C1 segment of cervical spinal cord (tissue), 14 donors: ENCODE results near the gene KRTAP22-1.

Experiments
- DNase-seq, 14 donors: peaks; one replicate each; lab custom pipeline; 2025; lab: John Stamatoyannopoulos, UW

KRTAP22-1 gene

DNA sequence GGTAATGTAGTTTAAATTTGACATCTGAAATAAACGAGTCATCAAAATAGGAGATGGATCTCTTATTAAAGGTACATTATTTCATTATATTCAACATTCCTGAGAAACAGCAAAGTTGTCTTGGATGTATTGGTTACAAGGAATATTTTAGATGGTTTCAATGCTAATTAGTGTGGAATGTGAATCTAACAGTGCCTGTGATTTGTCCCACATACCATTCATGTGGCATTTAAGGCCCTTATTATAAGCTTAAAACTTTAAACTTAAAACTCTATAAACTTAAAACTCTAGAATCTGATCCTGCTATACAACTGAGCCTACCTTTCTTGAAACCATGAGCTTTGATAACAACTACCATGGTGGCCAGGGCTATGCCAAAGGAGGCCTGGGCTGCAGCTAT, at the start of gene KRTAP22-1:
Gene KRTAP22-1 (plus strand): TSS at position 301 of the 400 bp plus-strand sequence.
- DNase-seq: no peak

DNA sequence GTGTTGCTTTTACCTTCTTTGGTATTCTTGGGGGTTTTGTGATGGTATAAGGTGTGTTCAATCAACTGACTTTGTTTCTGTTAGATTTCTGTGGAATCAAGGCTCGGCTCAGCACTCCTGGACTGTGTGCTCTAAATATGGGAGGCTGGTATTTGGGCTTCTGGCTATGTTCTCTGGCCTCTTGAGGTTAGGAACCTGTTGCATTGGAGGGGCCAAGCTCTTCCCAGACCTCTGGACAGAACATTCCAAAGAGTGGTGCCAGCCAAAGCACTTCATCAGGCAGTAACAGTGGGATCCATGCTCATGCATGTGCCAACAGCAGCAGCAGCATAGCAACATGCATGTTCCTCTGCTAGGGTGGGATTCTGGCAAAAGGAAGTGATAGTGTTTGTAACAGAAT, 48.1 kb upstream of the KRTAP22-1 start:
- DNase-seq: no peak

DNA sequence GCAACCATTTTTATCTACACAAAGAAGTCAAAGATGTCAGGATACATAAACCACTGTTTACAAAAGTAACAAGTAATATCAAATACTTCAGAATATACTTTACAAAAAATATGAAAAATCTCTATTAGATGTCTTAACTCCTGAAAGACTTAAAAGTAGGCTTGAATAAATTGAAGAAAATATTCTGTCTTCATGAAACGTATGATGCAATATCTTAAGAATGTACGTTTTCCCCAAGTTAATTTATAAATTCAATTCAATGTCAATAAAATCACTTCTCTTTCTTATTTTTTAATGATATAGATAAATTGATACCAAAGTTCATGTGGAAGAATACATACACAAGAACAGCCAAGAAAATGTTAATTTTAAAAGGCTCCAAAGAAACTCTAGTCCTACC, 45.8 kb upstream of the KRTAP22-1 start:
- DNase-seq: no peak

DNA sequence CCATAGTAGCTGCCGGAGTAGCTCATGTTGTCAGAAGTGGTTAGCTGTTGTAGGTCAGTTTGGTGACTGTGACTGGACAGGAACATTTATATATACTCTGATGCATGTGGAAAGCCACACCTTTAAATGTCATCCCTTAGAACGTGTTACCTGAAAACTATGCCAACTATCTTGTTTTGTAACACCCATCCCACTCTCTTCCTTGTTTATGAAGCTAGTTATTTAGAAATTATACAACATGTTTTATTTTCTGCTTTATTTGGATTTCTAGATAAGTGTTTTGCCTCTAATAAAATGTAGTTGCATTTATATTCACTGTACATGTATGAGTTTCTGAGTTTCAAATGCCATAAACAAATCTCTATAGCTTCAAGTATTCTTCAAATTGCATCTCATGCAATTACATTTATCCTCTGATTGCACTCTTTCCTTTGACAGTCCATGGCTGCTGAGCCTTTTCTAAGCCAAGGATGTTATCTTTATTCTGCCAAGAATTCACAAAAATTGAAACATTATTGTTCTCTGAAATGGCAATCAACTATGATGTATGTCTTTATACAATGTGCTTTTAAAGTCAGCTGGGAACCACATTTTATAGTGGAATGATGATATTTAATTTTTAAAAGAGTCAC, 39.5 kb upstream of the KRTAP22-1 start, which contains the start of gene KRTAP19-7:
Gene KRTAP19-7 (minus strand): TSS at position 51 of the 632 bp plus-strand sequence. CDS start 25 bp downstream, at position 26.
- no peak for DNase-seq

DNA sequence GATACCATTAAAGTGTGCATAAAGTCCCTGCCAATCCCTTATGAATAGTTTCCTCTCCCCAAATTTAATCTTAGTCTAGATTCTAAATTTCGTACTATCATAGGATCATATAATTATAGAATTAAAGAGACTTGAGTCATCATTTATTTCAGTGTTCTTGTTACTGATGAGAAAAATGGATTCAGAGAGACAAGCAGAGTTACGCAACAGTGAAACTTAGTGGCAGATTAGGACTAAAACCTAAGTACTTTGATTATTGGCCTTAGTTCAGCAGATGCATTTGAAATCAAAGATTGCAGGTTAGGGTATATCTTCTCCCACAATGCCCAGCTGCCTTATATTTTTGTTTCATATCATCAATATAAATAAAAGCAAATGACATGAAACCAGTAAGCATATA, 38.9 kb upstream of the KRTAP22-1 start:
- no peak for DNase-seq

DNA sequence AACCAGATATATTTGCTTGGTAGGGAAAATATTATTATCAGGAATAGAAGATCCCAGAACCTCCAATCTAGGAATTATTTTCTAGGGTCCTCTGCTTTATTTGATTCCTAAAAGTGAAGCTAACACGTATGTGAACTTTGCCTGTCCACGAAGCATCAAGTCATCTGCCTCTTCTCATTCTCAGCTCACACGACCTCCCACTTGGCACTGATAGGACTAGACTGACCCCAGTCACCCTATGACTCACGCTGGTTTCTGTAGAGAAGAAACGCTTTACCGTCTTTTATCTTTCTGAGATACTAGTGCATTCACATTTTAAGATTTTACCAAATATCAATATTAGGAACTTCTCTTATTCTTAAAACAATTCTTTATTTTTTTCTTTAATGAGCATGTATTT, 37.8 kb upstream of the KRTAP22-1 start:
- DNase-seq: no peak

DNA sequence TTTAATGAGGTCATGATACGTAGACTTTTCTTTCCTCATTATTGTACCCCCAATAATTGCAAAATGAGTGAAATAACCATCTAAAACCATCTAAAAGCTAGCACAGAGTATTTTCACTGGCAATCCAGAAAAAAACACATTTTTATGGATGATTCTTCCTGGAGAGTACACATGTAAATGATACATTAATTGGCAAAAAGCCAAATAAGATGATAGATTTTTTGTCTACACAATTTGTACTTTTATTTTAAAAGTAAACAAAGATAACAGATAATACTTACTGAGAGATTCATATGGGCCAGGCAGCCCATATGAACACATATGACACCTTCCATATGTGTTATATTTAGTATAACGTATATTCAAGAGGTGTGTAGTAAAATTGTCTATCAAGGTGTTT, 37.3 kb upstream of the KRTAP22-1 start:
- no peak for DNase-seq

DNA sequence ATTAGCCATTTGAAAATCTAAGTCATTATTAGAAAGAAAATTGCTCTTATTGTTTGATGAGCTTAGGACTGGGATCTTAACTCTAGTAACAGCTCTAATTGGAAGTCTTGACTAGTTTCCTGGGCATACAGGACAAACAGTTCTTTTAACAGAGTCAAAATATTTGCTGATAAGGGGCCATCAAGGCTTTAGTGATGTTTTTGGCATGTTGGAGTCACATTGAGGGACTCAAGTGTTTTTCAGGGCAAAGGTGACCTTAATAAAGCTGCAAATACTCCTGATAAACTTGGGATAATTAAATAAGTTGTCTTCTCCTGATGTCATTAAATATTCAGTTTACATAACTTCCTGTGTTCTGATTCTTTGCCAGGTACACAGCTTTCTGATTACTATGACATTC, 33.3 kb upstream of the KRTAP22-1 start:
- DNase-seq: no peak

DNA sequence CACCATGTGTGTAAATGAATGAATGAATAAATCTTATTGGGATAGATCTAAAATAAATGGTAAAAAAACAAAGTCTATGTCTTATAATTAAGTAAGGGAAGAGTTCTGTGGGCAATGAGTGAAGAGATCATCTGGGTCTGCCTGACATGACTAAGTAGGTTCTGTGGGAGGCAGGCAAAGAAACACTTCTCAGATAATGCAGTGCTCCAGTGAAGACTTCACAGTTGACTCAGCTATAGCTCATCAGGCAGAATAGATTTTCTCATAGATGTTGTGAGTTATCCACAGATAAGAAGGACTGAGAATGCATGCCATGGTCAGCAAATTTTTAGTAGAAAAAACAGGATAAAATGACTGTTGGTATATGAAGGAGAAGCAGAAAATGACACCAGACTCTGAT, 23.1 kb upstream of the KRTAP22-1 start:
- DNase-seq: no peak

DNA sequence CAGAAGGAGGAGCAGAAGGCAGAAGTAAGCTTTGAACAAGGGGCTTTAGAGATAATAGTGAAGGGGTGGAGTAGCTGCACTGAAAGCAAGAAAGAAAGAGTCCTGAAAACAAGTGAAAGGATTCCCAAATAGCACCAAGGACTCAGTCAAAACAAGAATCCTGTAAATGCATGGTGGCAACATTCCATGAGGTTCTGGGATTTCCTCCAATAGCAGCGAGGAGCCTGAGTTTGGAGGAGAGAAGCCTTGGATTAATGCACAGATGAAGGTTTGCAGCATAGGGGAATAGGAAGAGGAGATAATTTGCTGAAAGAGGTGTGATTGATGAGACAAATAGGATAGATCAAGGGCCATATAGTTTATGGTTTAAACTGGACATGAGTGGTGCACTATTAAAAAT, 21.5 kb upstream of the KRTAP22-1 start:
- DNase-seq: peak in 2 of 14 donors; percentile 2 to 71

DNA sequence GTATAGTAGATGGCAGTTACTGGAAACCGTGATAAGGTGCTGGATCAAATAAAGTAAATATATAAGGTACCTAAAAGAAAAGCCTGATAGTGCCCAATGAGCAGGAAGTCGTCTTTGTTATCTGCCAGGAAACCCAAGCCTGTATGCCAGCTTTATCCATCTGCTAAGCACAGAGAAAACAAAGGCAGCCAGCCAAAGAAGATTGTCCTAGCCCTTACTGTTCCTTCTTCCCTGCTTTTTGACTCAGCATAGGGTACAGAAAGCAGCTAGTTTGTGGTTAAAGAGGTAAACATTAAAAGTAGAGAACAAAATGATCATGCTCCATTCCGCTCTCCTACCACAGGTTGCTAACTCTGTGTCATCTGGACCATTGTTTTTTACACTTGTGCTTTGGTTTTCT, 20.8 kb upstream of the KRTAP22-1 start:
- DNase-seq: peak in 1 of 14 donors; percentile 74

DNA sequence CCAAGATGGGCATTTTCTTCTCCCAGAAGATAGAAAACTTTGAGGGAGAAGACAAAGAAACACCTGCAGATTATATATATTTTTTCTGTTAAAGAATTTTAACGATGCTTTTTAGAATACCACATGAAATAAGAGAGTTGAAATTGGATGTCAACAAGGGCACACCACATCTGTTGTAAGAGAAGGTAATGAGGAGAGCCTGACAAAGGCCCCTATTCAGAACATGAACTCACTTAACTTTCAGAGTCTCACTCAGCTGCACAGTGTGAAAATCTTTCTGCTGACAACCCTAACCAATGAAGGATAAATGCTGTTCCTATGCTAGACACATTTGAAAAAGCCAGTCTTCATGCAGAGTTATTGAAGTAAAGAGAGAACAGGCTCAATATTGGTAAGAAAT, 18.0 kb upstream of the KRTAP22-1 start:
- no peak for DNase-seq

DNA sequence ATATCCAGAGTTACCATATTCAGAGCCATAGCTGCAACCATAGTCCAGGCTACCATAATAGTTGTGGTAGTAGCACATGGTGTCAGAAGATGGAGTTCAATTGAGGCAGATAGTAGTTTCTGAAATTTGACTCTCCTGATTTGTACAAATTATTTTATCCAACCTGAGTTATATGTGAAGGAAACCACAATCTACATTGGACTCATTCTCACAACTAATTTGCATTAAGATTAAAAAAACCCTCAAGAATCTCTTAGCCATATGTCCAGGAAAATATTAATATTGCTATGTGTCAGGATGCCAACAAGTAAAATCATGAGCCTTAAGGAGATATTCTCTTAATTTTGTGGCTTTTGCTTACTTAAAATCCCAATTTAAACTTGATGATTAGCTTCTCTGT, 10.6 kb upstream of the KRTAP22-1 start, which contains the start of gene KRTAP22-2:
Gene KRTAP22-2 (minus strand): TSS at position 101 of the 400 bp plus-strand sequence.
- DNase-seq: no peak

DNA sequence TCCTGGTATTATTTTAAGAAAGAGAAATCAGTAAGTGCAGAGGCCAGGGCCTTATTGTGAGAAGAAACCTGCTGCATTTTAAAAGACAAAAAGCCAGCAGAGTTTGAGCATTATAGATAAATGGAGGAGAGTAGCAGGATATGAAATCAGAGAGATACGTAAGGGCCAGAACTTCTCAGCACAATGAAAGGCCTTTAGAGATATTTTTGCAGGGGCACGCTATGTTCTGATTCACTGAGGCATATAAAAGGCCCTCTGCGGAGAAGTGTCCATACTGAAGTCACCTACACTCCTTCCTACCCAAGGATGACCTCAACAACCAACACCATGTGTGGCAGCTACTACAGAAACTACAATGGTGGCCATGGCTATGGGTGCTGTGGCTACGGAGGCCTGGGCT, 8.7 kb upstream of the KRTAP22-1 start, which contains the start of gene KRTAP6-3:
Gene KRTAP6-3 (plus strand): TSS at position 301 of the 400 bp plus-strand sequence. CDS start 6 bp downstream, at position 307.
- DNase-seq: no peak

DNA sequence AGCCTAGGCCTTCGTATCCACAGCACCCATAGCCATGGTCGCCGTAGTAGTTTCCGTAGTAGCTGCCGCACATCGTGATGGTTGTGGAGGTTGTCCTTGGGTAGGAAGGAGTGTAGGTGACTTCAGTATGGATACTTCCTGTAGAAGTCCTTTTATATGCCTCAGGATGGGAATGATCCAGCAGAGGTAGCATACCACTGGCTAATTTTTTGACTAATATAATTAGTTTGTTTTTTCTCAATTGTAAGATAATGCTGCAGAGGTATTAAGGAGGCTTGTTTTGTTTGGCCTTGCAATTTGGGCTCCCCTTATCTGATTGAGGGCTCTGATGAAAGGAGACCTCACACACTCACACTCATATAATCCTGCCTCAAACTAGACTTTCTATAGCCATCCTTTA, 2.1 kb upstream of the KRTAP22-1 start, which contains the start of gene KRTAP6-2:
Gene KRTAP6-2 (minus strand): TSS at position 101 of the 400 bp plus-strand sequence. CDS start 28 bp downstream, at position 73.
- no peak for DNase-seq

DNA sequence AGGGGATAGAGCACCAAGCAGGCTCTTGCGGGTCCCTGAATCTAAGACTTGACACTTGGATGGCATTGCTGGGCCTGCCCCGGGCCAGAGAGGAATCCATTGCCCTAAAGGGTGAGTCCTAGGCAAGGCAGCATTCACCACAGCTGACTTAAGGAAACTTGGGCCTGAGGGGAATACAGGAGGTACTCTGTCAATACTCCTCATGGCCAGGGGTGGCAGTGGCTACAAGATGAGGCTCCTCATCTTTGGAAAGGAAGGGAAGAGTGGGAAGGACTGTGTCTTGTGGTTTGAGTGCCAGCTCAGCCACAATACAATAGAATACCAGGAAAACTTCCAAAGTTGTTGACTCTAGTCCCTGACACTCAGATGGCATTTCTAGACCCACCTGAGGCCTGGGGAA, 5.1 kb downstream of the KRTAP22-1 start:
- DNase-seq: no peak

DNA sequence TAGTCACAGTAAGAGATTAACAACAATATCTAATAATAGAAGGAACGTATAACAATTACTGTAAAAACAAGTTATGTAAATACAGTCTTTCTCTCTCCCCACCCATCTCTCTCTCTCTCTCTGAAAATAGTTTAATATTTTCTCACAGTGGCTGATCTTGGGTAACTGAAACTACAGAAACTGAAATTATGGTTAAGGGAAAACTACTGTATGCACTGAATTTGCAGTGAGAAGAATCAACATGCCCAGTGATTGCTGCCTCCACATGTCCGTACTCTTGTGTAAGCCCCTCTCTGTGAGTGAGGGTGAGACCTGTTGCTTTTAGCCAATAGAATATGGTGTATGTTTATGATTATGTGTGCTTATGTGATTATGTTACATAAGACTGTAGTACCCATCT, 11.2 kb downstream of the KRTAP22-1 start:
- no peak for DNase-seq

DNA sequence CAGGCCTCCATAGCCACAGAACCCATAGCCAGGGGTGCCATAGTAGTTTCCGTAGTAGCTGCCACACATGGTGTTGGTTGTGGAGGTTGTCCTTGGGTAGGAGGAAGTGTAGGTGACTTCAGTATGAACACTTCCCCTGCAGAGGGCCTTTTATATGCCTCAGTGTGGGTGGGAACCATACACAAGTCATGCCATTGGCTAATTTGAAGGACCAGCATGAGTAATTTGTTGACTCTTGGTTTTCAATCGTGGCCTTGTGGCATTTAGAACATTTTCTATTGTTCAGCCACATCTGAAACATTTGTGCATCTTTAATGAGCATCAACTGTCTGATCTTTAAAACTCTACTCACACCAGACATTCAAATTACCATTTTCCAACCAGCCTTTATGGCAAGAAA, 12.9 kb downstream of the KRTAP22-1 start, which contains the start of gene KRTAP6-1:
Gene KRTAP6-1 (minus strand): TSS at position 95 of the 400 bp plus-strand sequence. CDS start 26 bp downstream, at position 69.
- no peak for DNase-seq

DNA sequence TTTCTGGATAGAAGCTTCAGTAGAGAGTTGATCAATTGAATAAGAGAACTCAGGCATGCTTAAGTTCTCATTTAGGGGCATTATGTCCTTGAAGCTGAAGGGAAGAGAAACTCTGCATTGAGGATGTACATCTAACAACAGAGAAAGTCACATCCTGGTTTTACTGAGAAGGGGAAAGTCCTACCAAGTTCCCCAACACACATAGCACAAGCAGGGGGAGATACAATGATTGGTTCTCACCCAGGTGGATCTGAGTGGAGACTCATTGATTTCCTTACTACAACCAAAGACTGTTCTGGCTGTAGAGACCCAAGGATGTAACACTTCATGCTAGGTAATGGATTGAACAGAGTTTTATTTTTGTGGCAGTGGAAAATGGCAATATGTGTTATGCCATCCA, 14.3 kb downstream of the KRTAP22-1 start:
- no peak for DNase-seq

DNA sequence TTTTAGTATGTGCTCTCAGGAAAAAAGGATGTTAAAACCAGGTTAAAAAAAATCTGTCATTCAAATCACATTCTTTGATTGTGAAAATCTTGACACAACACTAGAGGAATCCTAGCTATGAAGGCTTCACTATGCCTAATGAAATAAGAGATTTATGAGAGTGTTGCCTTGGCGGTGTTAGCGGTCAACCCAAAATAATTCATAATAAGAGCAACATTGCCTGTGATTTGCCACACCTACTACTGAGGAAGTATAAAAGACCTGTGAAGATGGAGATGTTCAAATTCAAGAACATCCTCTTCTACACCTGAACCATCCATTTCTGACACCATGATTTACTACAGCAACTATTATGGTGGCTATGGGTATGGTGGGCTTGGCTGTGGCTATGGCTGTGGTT, 15.2 kb downstream of the KRTAP22-1 start, which contains the start of gene KRTAP20-1:
Gene KRTAP20-1 (plus strand): TSS at position 301 of the 400 bp plus-strand sequence. CDS start 30 bp downstream, at position 331.
- no peak for DNase-seq

DNA sequence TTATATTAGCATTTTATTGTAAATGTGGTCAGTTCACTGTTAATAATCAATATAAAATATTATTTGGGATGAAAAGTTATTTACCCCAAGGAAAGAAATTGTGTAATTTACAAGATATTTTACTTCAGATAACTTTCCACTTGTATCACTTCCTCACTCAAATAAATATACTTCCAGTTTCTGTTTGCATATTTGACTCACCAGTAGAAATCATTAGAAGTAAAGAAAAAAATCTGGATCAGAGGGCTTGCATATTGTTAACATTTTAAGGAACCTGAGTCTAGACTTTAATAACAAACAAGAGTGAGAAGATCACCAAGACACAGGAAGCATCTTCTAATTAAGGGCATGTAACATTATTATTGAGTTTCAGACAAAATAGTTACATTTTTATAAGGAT, 19.2 kb downstream of the KRTAP22-1 start:
- DNase-seq: no peak

DNA sequence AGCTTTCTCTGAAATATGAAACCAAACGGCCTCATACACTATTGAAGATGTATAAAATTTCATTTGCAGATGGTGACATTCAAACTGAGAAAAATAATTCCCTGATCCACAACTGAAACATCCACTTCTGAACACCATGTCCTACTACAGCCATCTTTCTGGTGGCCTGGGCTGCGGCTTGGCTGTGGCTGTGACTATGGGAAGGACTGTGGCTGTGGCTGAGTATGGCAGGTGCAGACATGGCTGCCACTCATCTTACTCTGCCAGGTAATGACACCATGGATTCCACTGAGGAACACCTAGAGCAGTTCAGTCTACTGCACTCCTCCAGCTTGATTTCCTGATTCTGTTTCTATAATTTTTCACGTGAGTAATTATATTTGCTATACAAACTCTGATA, 19.6 kb downstream of the KRTAP22-1 start, which contains the start of gene KRTAP20-4:
Gene KRTAP20-4 (plus strand): TSS at position 106 of the 400 bp plus-strand sequence.
- no peak for DNase-seq

DNA sequence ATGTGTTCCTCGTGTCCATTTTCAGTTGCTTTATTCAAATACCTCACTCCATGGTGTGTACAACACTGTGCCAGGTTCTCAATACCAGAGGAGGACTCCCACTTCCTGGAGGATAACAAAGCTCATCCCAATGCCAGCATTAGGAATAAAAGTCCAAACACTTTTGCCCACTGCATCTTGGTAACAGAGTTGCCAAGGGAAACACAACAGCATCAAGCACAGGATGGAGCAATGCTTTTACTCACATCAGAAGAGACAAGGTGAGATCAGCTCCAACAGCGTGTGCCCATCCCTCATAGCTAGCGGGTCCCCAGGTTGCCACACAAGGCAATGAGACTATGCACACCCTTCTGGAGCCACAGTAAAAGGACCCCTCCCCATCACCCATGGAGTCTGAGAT, 22.5 kb downstream of the KRTAP22-1 start:
- no peak for DNase-seq
